Fibroblast of skin of back (primary cell): ENCODE results near the gene TBCD.
A peak's percentile ranks its signal among the peaks of the same experiment; 100 is the strongest.
"Not testable (repeated sequence)": the region's sequence is repeated elsewhere in the genome, so short reads cannot be mapped to it uniquely, and the experiment has no call there.

Experiments
- DNase-seq: peaks from one replicate; pipeline ENCODE4 v3.0.0-alpha.2; 2013

Gene TBCD

GRCh38 chr17:82959242-82959930 lies 207.5 kb downstream of the TBCD start:
- DNase-seq, result no peak

DNA sequence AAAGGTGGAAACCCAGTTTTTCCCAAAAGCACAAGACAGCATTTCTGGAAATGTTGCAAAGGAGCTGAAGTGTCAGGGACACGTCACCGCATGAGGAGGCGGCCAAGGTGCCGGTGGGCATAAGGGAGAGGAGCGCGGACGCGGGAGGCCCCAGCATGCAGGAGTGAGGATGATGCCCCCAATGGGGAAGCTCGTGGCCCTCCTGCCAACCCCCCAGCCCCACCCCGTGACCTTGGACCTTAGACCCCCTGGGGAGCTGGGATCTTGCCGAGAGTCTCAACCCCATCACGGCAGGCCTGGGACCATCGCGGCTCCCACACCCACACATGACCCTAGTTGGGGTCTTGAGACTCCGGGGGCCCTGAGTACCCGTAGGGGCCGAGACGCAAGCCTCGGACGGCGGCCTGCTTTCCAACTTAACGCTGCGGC lies 208.1 kb downstream of the TBCD start:
- no peak for DNase-seq

DNA sequence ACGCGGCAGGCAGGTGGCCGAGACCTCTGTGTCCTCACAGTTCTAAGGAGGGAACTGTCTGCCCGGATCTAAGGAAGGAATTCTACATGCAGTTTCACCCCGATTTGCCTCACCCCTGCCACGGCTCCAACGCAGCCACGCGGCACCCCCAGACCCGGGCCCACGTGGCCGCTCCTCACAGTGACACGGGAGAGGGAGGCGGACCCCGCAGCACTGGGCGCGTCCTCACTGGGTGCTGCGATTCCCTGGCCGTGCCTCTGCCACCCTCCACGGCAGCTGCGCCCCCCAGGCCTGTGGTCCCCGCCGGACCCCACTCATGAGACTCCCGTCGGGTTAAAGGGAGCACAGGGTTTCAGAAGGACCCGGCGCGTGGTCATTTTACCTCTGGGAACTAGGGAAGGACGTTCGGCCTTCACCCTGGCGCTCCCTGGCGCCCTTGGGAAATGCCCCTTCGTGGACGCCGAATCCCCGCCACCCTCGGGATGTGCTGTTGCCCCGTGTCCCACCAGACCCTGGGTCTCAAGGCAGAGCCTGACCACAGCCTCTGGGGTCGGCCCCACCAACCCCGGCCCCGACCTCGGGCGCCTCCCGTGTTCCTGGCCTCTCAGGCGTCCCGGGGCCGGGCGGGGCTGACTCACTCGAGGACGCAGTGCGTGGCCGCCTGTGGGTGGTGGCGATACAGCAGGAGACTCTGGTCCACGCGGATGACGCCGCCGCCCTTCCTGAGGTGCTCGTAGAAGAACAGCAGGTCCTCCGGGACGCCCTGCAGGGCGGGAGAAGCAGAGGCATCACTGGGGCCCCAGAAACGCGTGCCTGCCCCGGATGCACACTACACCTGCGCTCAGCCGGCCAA lies 208.8 kb downstream of the TBCD start:
- no peak for DNase-seq

- DNase-seq, result no peak
These were observed 209.7 kb downstream of the TBCD start for GRCh38 chr17:82961366-82962162.

DNA sequence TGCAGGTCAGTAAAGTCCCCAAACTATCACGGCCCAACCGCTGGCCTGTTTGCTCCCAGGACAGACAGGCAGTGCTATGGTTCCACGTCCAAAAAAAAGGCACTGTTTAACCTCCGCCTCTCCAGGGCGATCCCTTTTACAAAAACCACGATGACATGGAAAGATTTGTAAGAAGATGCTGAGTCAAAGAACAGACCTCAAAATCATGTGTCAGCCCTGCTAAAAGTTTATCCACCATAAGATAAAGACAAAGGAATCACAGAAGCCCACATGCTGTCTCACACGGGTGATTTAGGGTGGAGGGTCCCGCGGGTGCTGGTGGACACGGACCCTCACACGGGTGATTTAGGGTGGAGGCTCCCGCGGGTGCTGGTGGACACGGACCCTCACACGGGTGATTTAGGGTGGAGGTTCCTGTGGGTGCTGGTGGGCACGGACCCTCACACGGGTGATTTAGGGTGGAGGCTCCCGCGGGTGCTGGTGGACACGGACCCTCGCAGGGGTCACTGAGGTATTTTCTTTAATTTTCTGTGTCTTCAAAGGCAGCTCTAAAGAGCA lies 210.4 kb downstream of the TBCD start:
- DNase-seq, result peak; percentile 30

- peak; percentile 80 for DNase-seq
These were observed 211.5 kb downstream of the TBCD start for GRCh38 chr17:82963104-82963950.

GRCh38 chr17:82964451-82964850 lies 212.6 kb downstream of the TBCD start:
- not testable (repeated sequence) for DNase-seq

DNA sequence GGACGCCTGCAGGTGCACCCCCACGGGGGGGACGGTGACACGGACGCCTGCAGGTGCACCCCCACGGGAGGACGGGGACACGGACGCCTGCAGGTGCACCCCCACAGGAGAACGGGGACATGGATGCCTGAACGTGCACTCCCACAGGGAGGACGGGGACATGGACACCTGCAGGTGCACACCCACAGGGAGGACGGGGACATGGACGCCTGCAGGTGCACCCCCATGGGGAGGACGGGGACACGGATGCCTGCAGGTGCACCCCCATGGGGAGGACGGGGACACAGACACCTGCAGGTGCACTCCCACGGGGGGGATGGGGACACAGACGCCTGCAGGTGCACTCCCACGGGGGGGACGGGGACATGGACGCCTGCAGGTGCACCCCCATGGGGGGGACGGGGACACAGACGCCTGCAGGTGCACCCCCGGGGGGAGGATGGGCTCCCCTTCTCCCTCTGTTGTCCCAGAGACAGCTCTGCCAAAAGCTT lies 213.0 kb downstream of the TBCD start:
- DNase-seq, result no peak

GRCh38 chr17:82965371-82965770 lies 213.5 kb downstream of the TBCD start:
- no peak for DNase-seq

GRCh38 chr17:82966415-82966814 lies 214.6 kb downstream of the TBCD start:
- no peak for DNase-seq

DNA sequence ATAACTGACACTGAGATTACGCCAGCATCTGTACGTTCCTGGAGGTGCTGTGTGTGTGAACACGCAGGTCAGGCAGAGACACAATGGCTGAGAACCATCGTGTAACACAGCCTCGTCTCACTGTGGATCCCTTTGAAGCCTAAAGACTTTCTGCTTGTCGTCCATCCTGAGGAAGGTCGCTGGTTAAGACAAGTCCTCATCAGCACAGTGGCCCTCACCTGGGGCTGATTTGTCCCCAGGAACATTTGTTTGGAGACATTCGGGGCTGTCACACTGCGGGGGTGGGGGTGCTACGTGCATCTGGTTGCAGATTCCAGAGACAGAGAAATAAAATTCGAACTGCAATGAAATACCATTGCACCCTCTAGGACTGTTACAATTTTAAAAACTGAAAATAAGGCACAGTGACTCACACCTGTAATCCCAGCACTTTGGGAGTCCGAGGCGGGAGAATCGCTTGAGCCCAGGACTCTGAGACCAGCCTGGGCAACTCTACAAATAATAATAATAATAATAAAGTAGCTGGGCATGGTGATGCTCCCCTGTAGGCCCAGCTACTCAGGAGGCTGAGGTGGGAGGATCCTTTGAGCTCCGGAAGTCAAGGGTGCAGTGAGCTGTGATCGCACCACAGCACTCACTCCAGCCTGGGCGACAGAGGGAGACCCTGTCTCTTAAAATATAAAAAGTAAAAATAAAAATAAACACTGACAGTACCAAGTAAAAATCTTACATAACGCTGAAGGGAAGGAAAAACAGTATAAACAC lies 215.6 kb downstream of the TBCD start:
- DNase-seq, result no peak

- not testable (repeated sequence) for DNase-seq
These were observed 216.4 kb downstream of the TBCD start for GRCh38 chr17:82968033-82968841.

- no peak for DNase-seq
These were observed 218.2 kb downstream of the TBCD start for GRCh38 chr17:82970067-82970466.

DNA sequence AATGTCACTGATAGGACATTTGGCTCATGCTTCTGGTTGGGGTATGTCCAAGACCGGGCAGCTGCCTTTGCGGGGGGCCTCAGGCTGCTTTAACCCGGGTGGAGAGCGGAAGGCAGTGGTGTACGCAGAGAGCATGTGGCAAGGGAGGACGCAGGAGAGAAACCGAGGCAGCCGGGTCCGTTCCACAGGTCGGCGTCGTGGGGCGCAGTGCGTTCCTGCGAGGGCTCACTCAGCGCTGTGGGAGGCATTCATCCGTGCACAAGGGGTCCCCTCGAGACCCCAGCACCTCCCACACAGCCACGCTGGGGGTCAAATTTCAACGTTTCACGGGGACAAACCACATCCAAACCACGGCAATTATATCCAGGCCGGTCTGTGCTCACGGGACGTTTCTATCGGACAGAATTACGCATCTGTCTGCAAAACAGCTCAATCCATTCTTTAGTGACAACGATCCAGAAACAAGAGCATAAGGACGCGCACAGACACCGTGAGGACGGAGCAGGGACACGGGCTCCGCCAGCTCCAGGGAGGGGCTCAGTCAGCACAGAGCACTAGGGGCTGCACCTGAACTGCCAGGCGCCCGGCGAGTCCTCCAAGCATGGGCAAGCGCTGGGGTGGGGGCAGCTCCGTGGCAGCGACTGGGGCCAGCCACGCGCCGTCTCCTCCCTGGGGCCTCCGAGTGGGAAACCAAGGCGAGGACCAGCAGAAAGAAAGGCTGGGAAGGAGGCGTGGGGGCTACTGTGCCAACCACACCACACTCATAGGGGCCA lies 219.1 kb downstream of the TBCD start:
- DNase-seq, result no peak

DNA sequence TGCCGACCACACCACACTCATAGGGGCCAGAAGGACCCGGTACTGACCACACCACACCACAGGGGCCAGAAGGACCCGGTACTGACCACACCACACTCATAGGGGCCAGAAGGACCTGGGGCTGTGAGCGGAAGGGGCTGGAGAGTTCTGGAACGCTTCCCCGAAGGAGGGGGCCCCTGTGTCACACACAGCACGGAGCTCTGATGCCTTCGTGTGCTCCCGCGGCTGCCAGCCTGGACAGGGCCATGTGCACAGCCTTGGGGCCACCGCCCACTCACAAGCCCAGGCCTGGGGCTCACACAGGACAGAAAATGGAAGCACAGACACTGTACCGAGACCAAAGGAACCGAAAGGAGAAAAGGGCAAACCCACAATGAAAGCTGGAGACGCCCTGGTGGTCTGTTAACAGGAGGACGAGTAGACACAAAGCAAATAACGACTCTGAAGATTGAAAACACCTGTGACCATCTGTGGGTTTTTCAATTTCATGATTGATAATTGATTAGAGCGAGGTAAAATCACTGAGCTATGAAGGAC lies 221.0 kb downstream of the TBCD start:
- DNase-seq, result no peak

DNA sequence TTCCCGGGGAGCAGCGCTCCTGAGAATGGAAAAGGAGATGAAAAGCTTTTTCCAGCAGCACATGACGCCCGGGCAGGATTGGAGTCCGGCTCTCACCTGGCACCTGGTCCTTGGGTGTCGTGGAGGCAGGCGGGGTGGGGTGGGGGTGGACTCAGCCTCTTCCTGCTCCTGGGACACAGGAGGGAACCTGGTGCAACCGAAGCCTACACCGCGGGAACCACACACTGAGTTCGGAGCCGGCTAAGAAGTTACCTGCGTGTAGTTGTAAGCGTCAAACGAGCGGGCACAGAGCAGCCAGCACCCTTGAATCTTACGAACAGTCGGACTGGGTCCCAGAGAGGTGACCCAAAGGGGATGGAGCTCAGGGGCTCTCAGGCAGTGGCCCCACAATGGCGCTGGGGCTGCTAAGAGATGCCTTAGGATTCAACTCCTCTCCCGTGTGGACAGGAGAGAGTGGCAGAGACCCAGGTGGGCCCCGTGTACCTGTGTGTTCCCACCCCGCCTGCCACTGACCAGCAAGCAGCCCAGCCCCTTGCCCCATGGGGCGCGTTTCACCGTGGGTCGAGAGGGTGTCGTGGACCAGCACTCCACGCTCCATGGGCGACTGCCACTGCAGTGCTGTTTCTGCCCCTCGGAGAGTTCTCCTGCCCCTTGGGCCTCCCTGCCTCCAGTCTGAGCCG lies 221.7 kb downstream of the TBCD start:
- DNase-seq, result no peak

DNA sequence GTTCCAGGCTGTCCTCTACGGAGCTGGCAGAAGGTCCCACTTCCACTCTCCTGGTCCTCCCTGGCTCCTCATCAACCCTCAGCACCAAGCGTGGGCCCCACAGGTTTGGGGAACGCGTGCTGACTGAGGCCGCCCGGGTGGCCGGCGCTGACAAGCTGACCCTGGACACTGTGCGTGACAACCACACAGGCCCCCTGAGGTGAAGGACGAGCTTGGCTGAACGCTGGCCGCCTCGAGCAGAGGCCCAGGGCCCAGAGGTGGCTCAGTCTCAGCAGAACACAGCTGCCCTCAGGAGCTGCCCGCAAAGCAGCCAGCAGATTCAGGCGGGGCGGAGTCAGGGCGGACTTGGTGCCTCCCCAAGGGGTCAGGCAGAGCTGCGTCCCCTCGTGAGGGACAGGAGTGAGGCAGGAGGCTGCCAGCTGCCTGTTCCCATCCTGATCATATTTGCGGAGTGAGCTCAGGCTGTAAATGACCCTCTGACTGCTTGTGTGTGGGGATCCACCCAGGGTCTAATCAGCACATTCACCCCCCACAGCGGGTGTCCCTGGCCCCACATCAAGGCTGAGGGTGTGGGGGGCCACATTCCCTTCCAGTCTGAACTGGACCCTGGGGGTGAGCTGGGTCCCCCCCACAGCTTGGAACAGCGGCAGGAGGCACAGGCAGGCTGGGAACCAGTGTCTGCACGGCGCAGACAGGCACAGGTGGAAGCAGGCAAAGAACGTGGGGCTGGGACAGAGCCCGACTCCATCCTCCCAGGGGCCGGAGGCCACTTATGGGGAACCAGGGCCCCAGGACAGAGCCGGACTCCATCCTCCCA lies 222.5 kb downstream of the TBCD start:
- DNase-seq, result no peak
